Breast epithelium (tissue), 3 donors: Measurements from ENCODE around the gene SCN4B.

Experiments
- POLR2A ChIP-seq: fragments of 450-650 bp; IDR thresholded peaks from one replicate; pipeline ENCODE4 v1.6.1; 2016; ENCODE audit warnings: antibody characterized with exemption, mild to moderate bottlenecking, moderate library complexity
- POLR2AphosphoS5 ChIP-seq, 3 donors: sonication (generic); formaldehyde crosslinking; IDR thresholded peaks; one replicate each; pipeline ENCODE4 v1.6.1; 2017; ENCODE audit warnings: antibody characterized with exemption in 3 of 3

GRCh38 chr11:118095493-118095892 is 57.1 kb downstream of the SCN4B start:
- TF ChIP-seq POLR2AphosphoS5 (IDR thresholded peaks at IDR 0.05): no peak
- TF ChIP-seq POLR2A: no peak
